ACC112 (cell line): Measurements from ENCODE around the gene KSR2.

Source experiments
- H2AFZ ChIP-seq: fragments of 200-600 bp; sonication (generic); one replicate; pipeline ENCODE4 v1.6.0; 2017; ENCODE audit warnings: antibody characterized with exemption, low read length; ENCODE audit not compliant: unreplicated experiment
- H3K27ac ChIP-seq: fragments of 200-600 bp; sonication (generic); 2 replicates; pipeline ENCODE4 v1.5.1; 2014; ENCODE audit warnings: low read depth, mild to moderate bottlenecking, antibody characterized with exemption, low read length, moderate library complexity
- H3K27me3 ChIP-seq: fragments of 200-600 bp; sonication (generic); 2 replicates; pipeline ENCODE4 v1.6.1; 2014; ENCODE audit warnings: mild to moderate bottlenecking, antibody characterized with exemption, low read length, moderate library complexity, mixed read lengths; ENCODE audit not compliant: insufficient read depth
- H3K36me3 ChIP-seq: fragments of 200-600 bp; sonication (generic); 2 replicates; pipeline ENCODE4 v1.6.1; 2016; ENCODE audit warnings: mild to moderate bottlenecking, antibody characterized with exemption, low read length, moderate library complexity, mixed read lengths; ENCODE audit not compliant: insufficient read depth
- H3K4me1 ChIP-seq: fragments of 200-600 bp; sonication (generic); one replicate; pipeline ENCODE4 v1.6.1; 2016; ENCODE audit warnings: low read length, mixed read lengths; ENCODE audit not compliant: insufficient read depth, unreplicated experiment, control insufficient read depth
- H3K4me3 ChIP-seq: fragments of 200-600 bp; sonication (generic); 2 replicates; pipeline ENCODE4 v1.5.1; 2014; ENCODE audit warnings: mild to moderate bottlenecking, low read depth, low read length
- H3K79me2 ChIP-seq: fragments of 200-600 bp; sonication (generic); one replicate; pipeline ENCODE4 v1.6.0; 2016; ENCODE audit warnings: low read length; ENCODE audit not compliant: control insufficient read depth, unreplicated experiment, insufficient read depth

The KSR2 gene

DNA sequence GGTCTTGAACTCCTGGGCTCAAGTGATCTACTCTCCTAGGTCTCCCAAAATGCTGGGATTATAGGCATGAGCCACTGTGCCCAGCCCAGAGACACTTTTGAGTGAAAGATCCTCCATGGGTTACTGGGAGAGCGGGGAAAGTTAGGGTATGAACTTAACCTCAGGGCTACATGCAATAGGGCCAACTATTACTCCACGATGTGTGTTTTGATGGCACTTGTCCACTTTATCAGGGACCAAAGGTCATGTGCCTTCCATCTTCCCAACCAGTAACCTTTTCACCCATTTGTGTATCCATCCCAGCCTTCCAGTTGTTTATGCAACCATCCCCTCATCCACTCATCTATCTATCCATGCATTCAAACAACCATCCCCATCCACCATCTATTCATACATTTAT is 546.8 kb downstream of the KSR2 start:
- Histone ChIP-seq H3K79me2 (no peaks in the 10 kb centered on the region), H3K4me1 (no peaks in the 10 kb centered on the region), H3K4me3 (no peak overlapping the region), H3K27me3 (no peaks in the 10 kb centered on the region), H2AFZ (no peak overlapping the region), H3K36me3 (no peaks in the 10 kb centered on the region), H3K27ac (no peak overlapping the region)

DNA sequence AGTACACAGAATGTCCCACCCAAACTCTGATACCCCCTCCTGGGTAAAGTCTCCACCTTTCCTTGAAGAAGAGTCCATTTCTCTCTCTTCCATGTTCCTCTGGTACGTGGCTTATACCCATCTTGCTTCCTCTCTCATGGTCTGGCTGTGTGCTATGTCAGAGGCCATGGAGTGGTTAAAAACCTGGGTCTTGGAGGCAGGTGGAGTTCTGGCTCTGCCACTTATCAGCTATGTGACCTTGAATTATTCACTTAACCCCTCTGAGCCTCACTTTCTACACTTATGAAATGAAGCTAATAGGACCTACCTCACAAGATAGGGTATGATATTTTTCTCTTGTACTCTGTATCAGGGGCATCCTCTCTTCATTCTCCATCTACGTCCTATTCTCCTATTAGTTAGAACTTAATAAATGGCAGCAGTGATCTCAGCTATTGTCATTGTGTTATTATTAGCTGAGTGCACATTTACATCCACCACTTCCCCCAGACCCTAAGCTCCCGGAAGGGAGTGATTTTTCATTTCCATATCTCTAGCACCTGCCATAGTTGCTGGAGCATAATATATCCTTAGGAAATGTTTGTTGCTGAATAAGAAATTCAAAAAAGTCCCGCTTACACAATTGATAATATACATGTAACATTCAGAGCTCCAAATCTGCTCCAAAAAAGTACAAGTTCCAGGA is 547.6 kb downstream of the KSR2 start:
- Histone ChIP-seq H3K79me2 (no peaks in the 10 kb centered on the region), H3K36me3 (no peaks in the 10 kb centered on the region), H3K4me1 (no peaks in the 10 kb centered on the region), H3K27me3 (no peaks in the 10 kb centered on the region), H3K27ac (no peak overlapping the region), H3K4me3 (no peak overlapping the region), H2AFZ (no peak overlapping the region)

DNA sequence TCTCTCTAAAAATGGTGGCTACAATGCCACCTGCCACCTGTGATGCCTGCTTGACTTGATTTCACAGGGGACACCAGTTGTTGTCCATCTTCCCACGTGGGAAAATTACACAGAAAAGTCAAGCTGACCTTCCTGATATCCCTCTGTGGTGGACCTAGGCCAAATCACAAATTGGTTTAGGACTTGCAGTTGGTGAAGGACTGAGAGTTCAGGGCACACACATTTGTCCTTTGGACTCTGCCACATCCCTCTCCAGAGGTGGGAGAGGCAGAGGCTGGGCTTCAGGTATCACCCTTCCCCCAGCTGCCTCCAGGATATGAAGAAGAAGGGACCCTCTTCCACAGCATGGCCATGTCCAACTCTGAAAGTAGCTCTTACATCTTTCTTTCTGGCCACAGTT is 551.8 kb downstream of the KSR2 start:
- Histone ChIP-seq H3K27ac (no peak overlapping the region), H2AFZ (no peak overlapping the region), H3K4me3 (no peak overlapping the region), H3K27me3 (no peaks in the 10 kb centered on the region), H3K4me1 (no peaks in the 10 kb centered on the region), H3K36me3 (no peaks in the 10 kb centered on the region), H3K79me2 (no peaks in the 10 kb centered on the region)

DNA sequence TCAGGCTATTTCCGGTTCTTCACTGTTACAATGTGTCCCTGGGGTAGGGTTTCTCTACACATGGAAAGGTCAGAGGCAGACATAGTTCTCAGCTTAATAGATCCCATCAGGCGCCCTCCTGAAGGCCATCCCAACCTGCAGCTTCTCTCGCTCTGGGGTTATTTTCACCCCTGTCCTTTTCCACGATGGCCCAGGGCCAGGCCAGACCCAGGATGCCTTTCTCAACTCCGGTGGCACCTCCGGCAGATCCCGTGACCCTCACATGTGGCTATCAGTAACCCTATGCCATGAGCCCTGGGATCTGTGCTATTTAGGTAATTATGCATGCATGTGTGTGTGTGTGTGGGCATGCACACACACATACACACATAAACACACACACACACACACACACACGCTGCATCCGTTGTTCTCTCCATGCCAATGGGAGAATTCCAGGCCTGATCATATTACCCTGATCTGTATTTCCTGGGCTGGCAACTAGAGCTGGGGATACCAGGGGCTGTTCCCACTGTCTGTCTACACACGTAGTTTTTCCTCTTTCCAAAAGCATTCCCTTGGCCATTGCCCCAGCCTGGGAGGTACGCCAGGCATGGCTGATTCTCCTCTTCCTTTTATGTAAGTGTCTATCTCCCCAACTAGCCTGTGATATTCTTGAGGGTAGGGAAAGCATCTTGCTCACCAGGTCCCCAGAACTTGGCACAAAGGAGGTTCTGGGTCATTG is 556.2 kb downstream of the KSR2 start:
- Histone ChIP-seq H3K27ac (no peak overlapping the region), H3K4me1 (no peaks in the 10 kb centered on the region), H3K4me3 (no peak overlapping the region), H3K36me3 (no peaks in the 10 kb centered on the region), H3K27me3 (no peaks in the 10 kb centered on the region), H3K79me2 (no peaks in the 10 kb centered on the region), H2AFZ (no peak overlapping the region)

DNA sequence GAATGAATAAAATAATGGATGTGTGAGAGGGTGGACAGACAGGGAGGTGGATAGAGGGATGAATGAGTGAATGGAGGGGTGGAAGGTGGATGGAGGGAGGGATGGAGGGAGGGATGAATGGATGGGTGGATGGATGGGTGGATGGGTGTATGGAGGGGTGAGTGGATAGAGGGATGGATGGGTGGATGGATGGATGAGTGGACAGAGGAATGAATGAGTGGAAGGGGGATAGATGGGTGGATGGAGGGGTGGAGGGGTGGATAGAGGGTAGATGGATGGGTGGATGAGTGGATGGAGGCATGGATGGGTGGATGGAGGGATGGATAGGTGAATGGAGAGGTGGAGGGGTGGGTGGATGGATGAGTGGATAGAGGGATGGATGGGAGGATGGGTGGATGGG is 559.5 kb downstream of the KSR2 start:
- Histone ChIP-seq H3K4me3 (no peak overlapping the region), H3K27me3 (no peaks in the 10 kb centered on the region), H3K27ac (no peak overlapping the region), H3K4me1 (no peaks in the 10 kb centered on the region), H3K79me2 (no peaks in the 10 kb centered on the region), H2AFZ (no peak overlapping the region), H3K36me3 (no peaks in the 10 kb centered on the region)

DNA sequence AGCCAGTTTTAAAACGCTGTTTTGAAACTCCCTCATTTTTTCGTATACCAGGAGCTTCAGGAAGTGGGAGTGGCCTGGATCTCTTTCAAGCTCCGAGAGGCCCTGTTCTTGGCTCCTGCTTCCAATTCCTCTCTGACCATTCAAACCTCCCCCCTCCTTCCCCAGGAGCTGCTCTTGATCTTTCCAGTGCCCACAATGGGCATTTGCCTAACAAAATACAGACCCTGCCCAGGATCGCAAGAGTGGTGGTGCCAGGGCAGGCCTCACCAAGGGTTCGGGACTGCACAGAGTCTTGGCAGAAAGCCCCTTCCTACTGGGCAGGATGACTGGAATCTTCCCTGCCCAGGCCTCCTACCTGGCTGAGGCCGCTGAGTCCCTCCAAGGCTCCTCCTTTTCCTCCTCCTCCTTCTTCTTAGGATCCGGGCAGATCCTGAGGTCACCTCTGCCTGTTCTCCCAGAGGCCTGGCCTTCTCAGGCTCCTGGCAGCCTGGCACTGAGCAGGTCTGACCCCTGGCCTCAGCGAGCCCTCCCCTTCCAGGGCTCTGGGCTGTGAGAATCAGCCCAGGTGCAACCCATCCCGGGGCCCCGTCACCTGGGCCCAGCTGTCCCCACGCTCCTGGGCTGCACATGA is 560.5 kb downstream of the KSR2 start:
- no peaks in the 10 kb centered on the region for H3K36me3 ChIP-seq
- H3K79me2 ChIP-seq: no peaks in the 10 kb centered on the region
- no peak overlapping the region for H3K4me3 ChIP-seq
- H3K27me3 ChIP-seq: no peaks in the 10 kb centered on the region
- no peak overlapping the region for H2AFZ ChIP-seq
- no peaks in the 10 kb centered on the region for H3K4me1 ChIP-seq
- H3K27ac ChIP-seq: no peak overlapping the region

DNA sequence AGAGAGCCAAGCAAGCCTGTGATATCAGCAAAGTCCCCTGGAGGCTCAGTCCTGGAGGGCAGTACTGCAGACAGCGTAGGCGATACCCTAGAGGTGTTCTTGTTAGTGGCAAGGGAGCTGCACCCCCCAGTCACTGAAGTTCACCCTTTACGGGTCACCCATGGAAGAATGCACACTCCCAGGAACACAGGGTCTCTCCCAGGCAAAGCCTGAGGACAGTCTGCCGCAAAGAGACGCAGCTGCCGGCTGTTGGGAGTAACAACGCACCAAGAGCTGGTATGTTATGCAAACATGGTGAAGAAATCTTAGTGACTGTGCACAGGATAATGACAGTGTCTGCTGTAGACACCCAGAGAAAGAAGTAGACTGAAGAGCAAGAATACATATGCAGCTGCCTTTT is 563.9 kb downstream of the KSR2 start:
- Histone ChIP-seq H3K36me3 (no peaks in the 10 kb centered on the region), H3K27me3 (no peaks in the 10 kb centered on the region), H3K4me1 (no peaks in the 10 kb centered on the region), H3K4me3 (no peak overlapping the region), H3K79me2 (no peaks in the 10 kb centered on the region), H3K27ac (no peak overlapping the region), H2AFZ (no peak overlapping the region)

DNA sequence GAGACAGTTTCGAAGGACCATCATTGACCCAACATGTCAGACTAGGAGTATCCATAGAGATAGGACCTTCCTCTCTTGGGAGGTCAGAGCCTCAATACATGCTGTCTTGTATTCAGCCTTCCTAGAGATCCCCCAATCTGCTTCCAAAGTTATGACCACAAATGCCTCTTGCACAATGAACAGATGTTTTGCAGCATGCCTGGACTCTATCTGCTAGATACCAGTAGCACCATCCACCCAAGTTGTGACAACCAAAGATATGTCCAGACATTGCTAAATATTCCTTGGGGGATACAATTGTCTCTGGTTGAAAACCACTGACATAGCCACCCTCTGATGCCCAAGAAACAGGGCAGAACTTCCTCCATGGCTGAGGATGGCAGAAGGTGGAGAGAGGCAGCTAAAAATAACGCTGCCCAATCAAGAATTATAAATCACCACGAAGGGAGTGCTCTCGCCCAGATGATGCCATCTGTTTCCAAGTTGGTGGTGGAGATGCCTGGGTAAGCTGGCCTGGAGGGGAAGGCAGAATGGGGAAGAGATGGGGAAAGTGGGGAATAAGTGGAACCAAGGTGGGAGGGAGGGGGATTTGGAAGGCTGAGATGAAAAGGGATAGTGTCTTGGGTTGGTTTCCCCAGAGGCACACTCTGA is 564.5 kb downstream of the KSR2 start:
- Histone ChIP-seq H3K36me3 (no peaks in the 10 kb centered on the region), H3K27me3 (no peaks in the 10 kb centered on the region), H3K4me1 (no peaks in the 10 kb centered on the region), H2AFZ (no peak overlapping the region), H3K4me3 (no peak overlapping the region), H3K79me2 (no peaks in the 10 kb centered on the region), H3K27ac (no peak overlapping the region)

DNA sequence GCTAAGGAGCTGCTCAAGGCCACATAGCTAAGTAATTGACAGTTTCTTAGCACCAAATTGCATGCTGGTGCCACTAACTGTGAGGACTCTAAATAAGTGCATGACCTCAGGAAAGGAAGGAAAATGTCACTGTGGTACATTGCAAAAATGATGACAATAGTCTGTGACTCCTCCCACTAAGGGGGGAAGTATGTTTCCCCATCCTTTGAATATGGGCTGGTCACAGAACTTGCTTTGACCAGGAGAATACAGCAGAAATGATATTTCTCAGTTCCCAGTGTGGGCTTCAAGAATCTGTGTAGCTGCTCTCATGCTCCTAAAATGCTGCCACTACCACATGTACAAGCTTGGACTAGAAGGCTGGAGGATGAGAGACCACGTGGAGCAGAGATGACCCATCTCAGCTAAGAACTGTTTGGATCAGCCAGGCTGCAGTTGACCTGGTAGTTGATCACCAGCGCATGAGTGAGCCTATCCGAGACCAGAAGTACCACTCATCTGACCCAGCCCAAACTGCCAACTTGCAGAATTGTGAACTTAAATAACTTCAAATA is 565.1 kb downstream of the KSR2 start:
- no peaks in the 10 kb centered on the region for H3K4me1 ChIP-seq
- H2AFZ ChIP-seq: no peak overlapping the region
- no peak overlapping the region for H3K27ac ChIP-seq
- H3K79me2 ChIP-seq: no peaks in the 10 kb centered on the region
- no peak overlapping the region for H3K4me3 ChIP-seq
- no peaks in the 10 kb centered on the region for H3K27me3 ChIP-seq
- no peaks in the 10 kb centered on the region for H3K36me3 ChIP-seq
